B cell (primary cell): ENCODE measurements around the gene SCML1.

Experiments used
- EZH2 ChIP-seq: IDR thresholded peaks from 2 replicates; pipeline ENCODE4 v1.6.1; 2012; ENCODE audit warnings: borderline replicate concordance, low read depth, mild to moderate bottlenecking, moderate library complexity, low read length; ENCODE audit not compliant: insufficient read depth, poor library complexity, severe bottlenecking
- TF ChIP-seq, protein P1 (sequence below): fragments of 200-600 bp; IDR thresholded peaks from one replicate; pipeline ENCODE4 v1.8.0; 2022; ENCODE audit warnings: antibody characterized with exemption, mild to moderate bottlenecking

DNA sequence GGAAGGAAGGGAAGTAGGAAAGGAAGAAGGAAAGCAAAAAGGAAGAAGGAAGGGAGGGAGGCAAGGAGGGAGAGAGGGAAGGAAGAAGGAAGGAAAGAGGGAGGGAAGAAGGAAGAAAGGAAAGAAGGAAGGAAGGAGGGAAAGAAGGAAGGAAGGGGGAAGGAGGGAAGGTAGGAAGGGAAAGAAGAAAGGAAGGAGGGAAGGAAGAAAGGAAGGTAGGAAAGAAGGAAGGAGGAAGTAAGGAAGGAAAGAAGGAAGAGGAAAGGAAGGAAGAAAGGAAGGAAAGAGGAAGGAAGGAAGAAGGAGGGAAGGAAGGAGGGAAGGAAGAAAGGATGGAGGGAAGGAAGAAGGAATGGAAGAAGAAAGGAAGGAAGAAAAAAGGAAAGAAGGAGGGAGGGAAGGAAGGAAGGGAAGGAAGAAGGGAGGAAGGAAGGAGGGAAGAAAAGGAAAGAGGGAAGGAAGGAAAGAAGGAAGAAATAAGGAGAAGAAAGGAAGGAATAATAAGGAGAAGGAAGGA, 18.6 kb upstream of the SCML1 start:
- TF ChIP-seq, protein P1, sequence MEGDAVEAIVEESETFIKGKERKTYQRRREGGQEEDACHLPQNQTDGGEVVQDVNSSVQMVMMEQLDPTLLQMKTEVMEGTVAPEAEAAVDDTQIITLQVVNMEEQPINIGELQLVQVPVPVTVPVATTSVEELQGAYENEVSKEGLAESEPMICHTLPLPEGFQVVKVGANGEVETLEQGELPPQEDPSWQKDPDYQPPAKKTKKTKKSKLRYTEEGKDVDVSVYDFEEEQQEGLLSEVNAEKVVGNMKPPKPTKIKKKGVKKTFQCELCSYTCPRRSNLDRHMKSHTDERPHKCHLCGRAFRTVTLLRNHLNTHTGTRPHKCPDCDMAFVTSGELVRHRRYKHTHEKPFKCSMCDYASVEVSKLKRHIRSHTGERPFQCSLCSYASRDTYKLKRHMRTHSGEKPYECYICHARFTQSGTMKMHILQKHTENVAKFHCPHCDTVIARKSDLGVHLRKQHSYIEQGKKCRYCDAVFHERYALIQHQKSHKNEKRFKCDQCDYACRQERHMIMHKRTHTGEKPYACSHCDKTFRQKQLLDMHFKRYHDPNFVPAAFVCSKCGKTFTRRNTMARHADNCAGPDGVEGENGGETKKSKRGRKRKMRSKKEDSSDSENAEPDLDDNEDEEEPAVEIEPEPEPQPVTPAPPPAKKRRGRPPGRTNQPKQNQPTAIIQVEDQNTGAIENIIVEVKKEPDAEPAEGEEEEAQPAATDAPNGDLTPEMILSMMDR, result no peak
- no peak for TF ChIP-seq EZH2
